Upper lobe of left lung (tissue), 4 donors: ENCODE data around the gene GALNT13.

Source experiments
- EP300 ChIP-seq, 4 donors: sonication (generic); formaldehyde crosslinking; IDR thresholded peaks; one replicate each; pipeline ENCODE4 v1.5.1; 2017; ENCODE audit warnings: antibody characterized with exemption in 4 of 4, control low read depth in 2 of 4
- POLR2A ChIP-seq, 4 donors: fragments of 450-650 bp; IDR thresholded peaks; one replicate each; pipeline ENCODE4 v1.5.1; 2016 to 2017; ENCODE audit warnings: antibody characterized with exemption in 4 of 4, mild to moderate bottlenecking in 2 of 4
- TF ChIP-seq, protein P1 (sequence below), 6 experiments: fragments of 450-650 bp in 4 of 6; fragments of 200-600 bp in 2 of 6; sonication (generic) in 2 of 6; IDR thresholded peaks; one replicate each; pipeline ENCODE4 v1.5.1; 2016 to 2019; ENCODE audit warnings: antibody characterized with exemption in 6 of 6

DNA sequence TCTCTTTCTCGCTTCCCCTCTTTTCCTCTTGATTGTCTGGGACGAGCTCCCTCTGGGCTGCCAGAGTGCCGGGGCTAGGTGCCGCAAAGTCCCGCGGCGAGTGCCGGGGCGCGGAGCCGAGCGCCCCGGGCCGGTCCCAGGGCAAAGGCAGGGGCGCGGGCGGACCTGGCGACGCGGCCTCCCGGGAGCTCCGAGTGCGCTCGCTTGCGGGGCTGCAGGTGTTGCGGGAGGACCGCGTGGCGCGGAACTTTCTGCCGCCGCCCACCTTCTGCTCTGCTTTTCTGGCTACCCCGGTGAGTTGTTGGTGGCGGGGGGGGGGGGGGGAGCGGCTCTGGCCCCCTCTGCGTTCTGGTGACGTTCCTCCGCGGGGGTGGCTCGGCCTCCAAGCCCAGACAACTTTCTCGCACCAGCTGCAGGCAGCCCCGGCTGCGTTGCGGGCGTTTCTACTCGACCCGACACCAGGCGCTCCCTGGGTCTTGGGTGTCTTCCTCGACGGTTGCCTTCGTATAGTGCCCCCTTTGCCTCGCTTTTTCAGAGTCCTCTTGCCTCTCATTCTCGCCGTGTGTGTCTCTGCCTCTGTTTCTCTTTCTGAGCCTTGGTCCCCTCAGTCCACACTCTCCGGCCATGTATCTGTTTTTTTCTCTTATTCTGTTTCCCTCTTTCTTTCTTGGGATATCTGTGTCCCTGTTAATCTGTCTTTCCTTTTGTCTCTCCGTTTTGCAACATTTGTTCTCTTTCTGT is 759 bp downstream of the GALNT13 start:
- TF ChIP-seq, protein P1, sequence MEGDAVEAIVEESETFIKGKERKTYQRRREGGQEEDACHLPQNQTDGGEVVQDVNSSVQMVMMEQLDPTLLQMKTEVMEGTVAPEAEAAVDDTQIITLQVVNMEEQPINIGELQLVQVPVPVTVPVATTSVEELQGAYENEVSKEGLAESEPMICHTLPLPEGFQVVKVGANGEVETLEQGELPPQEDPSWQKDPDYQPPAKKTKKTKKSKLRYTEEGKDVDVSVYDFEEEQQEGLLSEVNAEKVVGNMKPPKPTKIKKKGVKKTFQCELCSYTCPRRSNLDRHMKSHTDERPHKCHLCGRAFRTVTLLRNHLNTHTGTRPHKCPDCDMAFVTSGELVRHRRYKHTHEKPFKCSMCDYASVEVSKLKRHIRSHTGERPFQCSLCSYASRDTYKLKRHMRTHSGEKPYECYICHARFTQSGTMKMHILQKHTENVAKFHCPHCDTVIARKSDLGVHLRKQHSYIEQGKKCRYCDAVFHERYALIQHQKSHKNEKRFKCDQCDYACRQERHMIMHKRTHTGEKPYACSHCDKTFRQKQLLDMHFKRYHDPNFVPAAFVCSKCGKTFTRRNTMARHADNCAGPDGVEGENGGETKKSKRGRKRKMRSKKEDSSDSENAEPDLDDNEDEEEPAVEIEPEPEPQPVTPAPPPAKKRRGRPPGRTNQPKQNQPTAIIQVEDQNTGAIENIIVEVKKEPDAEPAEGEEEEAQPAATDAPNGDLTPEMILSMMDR (IDR thresholded peaks at IDR 0.05), result no peak
- TF ChIP-seq POLR2A (IDR thresholded peaks at IDR 0.05), result no peak
- TF ChIP-seq EP300 (IDR thresholded peaks at IDR 0.05), result no peak
